ENCODE measurements around the gene ZNF384. TPM values are rescaled to one million over a fixed set of nuclear protein-coding genes. Genes with fewer than 3 reads are reported as not detected.
A peak's percentile ranks its signal among the peaks of the same experiment; 100 is the strongest.

The ZNF384 gene
- total and polyA plus RNA-seq, 10 of the 15 experiments (the other 5 are each of a cell fraction or from before 2014, with no cell fraction given): 0.46 to 81.5 (median 30.5) TPM

GRCh38 chr12:6684609-6685008 is 4.6 kb downstream of the ZNF384 start:
- Histone ChIP-seq H2AFZ (ENCODE audit: control insufficient read depth, low read depth, low read length) (no peak overlapping the region), H3K9me3 (replicated peaks; ENCODE audit: control insufficient read depth, insufficient read depth, low read length) (no peaks in the 10 kb centered on the region), H3K79me2 (ENCODE audit: control insufficient read depth, insufficient read depth, low read length) (peaks cover 81% of the 10 kb centered on the region), H3K36me3 (ENCODE audit: control insufficient read depth in 2 of 2, insufficient read depth in 2 of 2, low read length in 1 of 2) (peaks cover under 1 to 13% of the 10 kb centered on the region in 2 experiments; a peak in 3 of 4 replicates), H3K4me3 (no peak overlapping the region), H3K9ac (ENCODE audit: control insufficient read depth, insufficient read depth, low read length) (no peak overlapping the region), H3K27me3 (replicated peaks in 1 of 2; ENCODE audit: control insufficient read depth in 2 of 2, insufficient read depth in 2 of 2, low read length in 1 of 2) (no peaks in the 10 kb centered on the region), H3K4me2 (ENCODE audit: control insufficient read depth, insufficient read depth) (peak overlapping the region; percentile 31; the same call in 1 of the 2 replicates), H4K20me1 (ENCODE audit: control insufficient read depth, insufficient read depth) (0 out of 2 replicates have a peak, but pooled peaks cover 6% of the 10 kb centered on the region), H3K27ac (ENCODE audit: control insufficient read depth, insufficient read depth) (no peak overlapping the region), H3K4me1 (ENCODE audit: control insufficient read depth, insufficient read depth, low read length) (peaks cover 10% of the 10 kb centered on the region; the same call in 1 of the 2 replicates)
- TF ChIP-seq TBL1XR1 (IDR thresholded peaks at IDR 0.05; ENCODE audit: low read depth, low read length) (no peak), CEBPB (IDR thresholded peaks at IDR 0.05; ENCODE audit: borderline replicate concordance in 1 of 2, low read depth in 2 of 2, low read length in 2 of 2) (no peak), CTCF (IDR thresholded peaks at IDR 0.05 in 2 of 3, conservative IDR thresholded peaks at IDR 0.05 in 1 of 3; ENCODE audit: control insufficient read depth in 2 of 3, extremely low read depth in 1 of 3, insufficient read depth in 1 of 3, low read depth in 3 of 3, low read length in 3 of 3) (peak; percentile 55 to 63 (median 59); a peak in 5 of 6 replicates), IRF5 (IDR thresholded peaks at IDR 0.05; ENCODE audit: borderline replicate concordance) (no peak), JUNB (IDR thresholded peaks at IDR 0.05) (peak; percentile 9; the same call in 1 of the 2 replicates), RELB (IDR thresholded peaks at IDR 0.05; ENCODE audit: low read depth) (no peak), RFX5 (IDR thresholded peaks at IDR 0.05; ENCODE audit: low read depth, low read length) (no peak), SMC3 (IDR thresholded peaks at IDR 0.05; ENCODE audit: borderline replicate concordance, low read length) (peak; percentile 29; the same call in 1 of the 2 replicates), ZBTB33 (IDR thresholded peaks at IDR 0.05) (0 out of 2 replicates have a peak, but pooled peaks have one; percentile 19), IRF4 (IDR thresholded peaks at IDR 0.05; ENCODE audit: low read depth, low read length) (peak; percentile 33; the same call in 1 of the 2 replicates), RAD21 (IDR thresholded peaks at IDR 0.05; ENCODE audit: insufficient read depth, low read depth, low read length) (peak; percentile 59), MEF2A (IDR thresholded peaks at IDR 0.05; ENCODE audit: insufficient read depth, low read depth, low read length) (no peak), KDM1A (IDR thresholded peaks at IDR 0.05; ENCODE audit: borderline replicate concordance) (no peak)
- in situ Hi-C loops (cut with MboI) (loop anchor here (5.0 kb wide), 1 partner anchor 67 kb away; no protein-coding TSS in a partner anchor), intact Hi-C loops (cut with micrococcal nuclease; ENCODE audit: unreplicated experiment) (loop anchor here (1.0 to 5.0 kb wide), 3 partner anchors 67 to 168 kb away; partner anchors contain the start of genes CDCA3, NOP2 and USP5)
- ChIA-PET RAD21 (ENCODE audit: unreplicated experiment) (interaction anchor here (0.6 to 2.0 kb wide), 14 partner anchors 23 to 127 kb away, joined by 3 to 7 read pairs (median 3); partner anchors contain the start of genes COPS7A and LPAR5), CTCF (interaction anchor here (0.6 to 4.3 kb wide), 36 partner anchors 10 to 261 kb away, joined by 3 to 24 read pairs (median 7); partner anchors contain the start of gene NOP2), POLR2A (interaction anchor here (0.5 to 1.0 kb wide), 4 partner anchors 62 to 89 kb away, joined by 3 to 8 read pairs (median 3); no protein-coding TSS in a partner anchor), SMC1A (ENCODE audit: uncharacterized antibody, unreplicated experiment) (interaction anchor here (0.6 to 2.2 kb wide), 23 partner anchors 10 to 362 kb away, joined by 3 to 13 read pairs (median 5); partner anchors contain the start of gene LPAR5)
- DNase-seq (ENCODE audit: low read depth, low spot score) (no peak), FAIRE-seq (no peak), ATAC-seq (peak; percentile 15)
- WGBS (ENCODE audit: insufficient coverage, insufficient replicate concordance, low lambda C conversion rate, missing lambda C conversion rate): 53% methylated on average over 6 of the region's 6 CpGs
- no TSS peak for BruUV-seq (replicated peaks)
